ENCODE results near the gene RHOXF2. TPM values are rescaled to one million over a fixed set of nuclear protein-coding genes. Genes with fewer than 3 reads are reported as not detected.
"Not testable (repeated sequence)": the region's sequence is repeated elsewhere in the genome, so short reads cannot be mapped to it uniquely, and the experiment has no call there.

Gene RHOXF2
- polyA plus RNA-seq, 1 donor (not counting 4 experiments of a cell fraction or from before 2014, with no cell fraction given): not detected

- no peaks in the 10 kb centered on the region for H3K27me3 ChIP-seq (ENCODE audit: control insufficient read depth, extremely low read depth, insufficient read depth, low read length)
- dilution Hi-C loops (cut with MboI; ENCODE audit: extremely low pct_ligation_motif_present, low sequenced_read_pairs): no loop called here
- no peak for FAIRE-seq
Observed at GRCh38 chrX:120144178-120144844, 14.1 kb upstream of the RHOXF2 start.

GRCh38 chrX:120145295-120145925 lies 13.0 kb upstream of the RHOXF2 start:
- no peak for TF ChIP-seq EZH2 (IDR thresholded peaks at IDR 0.05; ENCODE audit: low read length)
- TF ChIP-seq, protein P1, sequence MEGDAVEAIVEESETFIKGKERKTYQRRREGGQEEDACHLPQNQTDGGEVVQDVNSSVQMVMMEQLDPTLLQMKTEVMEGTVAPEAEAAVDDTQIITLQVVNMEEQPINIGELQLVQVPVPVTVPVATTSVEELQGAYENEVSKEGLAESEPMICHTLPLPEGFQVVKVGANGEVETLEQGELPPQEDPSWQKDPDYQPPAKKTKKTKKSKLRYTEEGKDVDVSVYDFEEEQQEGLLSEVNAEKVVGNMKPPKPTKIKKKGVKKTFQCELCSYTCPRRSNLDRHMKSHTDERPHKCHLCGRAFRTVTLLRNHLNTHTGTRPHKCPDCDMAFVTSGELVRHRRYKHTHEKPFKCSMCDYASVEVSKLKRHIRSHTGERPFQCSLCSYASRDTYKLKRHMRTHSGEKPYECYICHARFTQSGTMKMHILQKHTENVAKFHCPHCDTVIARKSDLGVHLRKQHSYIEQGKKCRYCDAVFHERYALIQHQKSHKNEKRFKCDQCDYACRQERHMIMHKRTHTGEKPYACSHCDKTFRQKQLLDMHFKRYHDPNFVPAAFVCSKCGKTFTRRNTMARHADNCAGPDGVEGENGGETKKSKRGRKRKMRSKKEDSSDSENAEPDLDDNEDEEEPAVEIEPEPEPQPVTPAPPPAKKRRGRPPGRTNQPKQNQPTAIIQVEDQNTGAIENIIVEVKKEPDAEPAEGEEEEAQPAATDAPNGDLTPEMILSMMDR (optimal IDR thresholded peaks at IDR 0.05 in 1 of 3, IDR thresholded peaks at IDR 0.05 in 1 of 3, conservative IDR thresholded peaks at IDR 0.05 in 1 of 3; ENCODE audit: extremely low read depth in 1 of 3, insufficient read depth in 2 of 3, low read length in 3 of 3): no peak
- no peaks in the 10 kb centered on the region for H3K79me2 ChIP-seq (ENCODE audit: control insufficient read depth, insufficient read depth, low read length)
- H2AFZ ChIP-seq (ENCODE audit: control insufficient read depth, low read length): no peak overlapping the region
- H3K4me3 ChIP-seq (ENCODE audit: control insufficient read depth in 2 of 3, extremely low read depth in 1 of 3, insufficient read depth in 2 of 3, low read depth in 1 of 3, low read length in 3 of 3): no peak overlapping the region
- H3K27me3 ChIP-seq (ENCODE audit: control insufficient read depth, extremely low read depth, insufficient read depth, low read length): no peaks in the 10 kb centered on the region
- FAIRE-seq (no peak), DNase-seq (ENCODE audit: low read depth, low spot score) (no peak)
- no peaks in the 10 kb centered on the region for H4K20me1 ChIP-seq (ENCODE audit: control insufficient read depth, extremely low read depth, insufficient read depth, low read length)
- no peaks in the 10 kb centered on the region for H3K4me1 ChIP-seq (ENCODE audit: control insufficient read depth, extremely low read depth, insufficient read depth, low read length)
- H3K9me1 ChIP-seq (ENCODE audit: control insufficient read depth, extremely low read depth, insufficient read depth, low read length): no peaks in the 10 kb centered on the region
- no peak overlapping the region for H3K9ac ChIP-seq (ENCODE audit: control insufficient read depth, extremely low read depth, insufficient read depth, low read length)
- H3K27ac ChIP-seq (ENCODE audit: control insufficient read depth, insufficient read depth, low read length): no peak overlapping the region
- no peak overlapping the region for H3K4me2 ChIP-seq (ENCODE audit: control insufficient read depth, extremely low read depth, insufficient read depth, low read depth, low read length)
- dilution Hi-C loops (cut with MboI; ENCODE audit: extremely low pct_ligation_motif_present, low sequenced_read_pairs): no loop called here
- H3K9me3 ChIP-seq (ENCODE audit: control insufficient read depth, low read depth, low read length): peaks cover 6% of the 10 kb centered on the region
- no peaks in the 10 kb centered on the region for H3K36me3 ChIP-seq (ENCODE audit: control insufficient read depth in 2 of 2, extremely low read depth in 1 of 2, insufficient read depth in 2 of 2, low read length in 2 of 2)

More at GRCh38 chrX:120144178-120144844, 14.1 kb upstream of the RHOXF2 start:
- no peaks in the 10 kb centered on the region for H3K9me1 ChIP-seq (ENCODE audit: control insufficient read depth, extremely low read depth, insufficient read depth, low read length)
- H3K79me2 ChIP-seq (ENCODE audit: control insufficient read depth, insufficient read depth, low read length): no peaks in the 10 kb centered on the region
- peaks cover 6% of the 10 kb centered on the region for H3K9me3 ChIP-seq (ENCODE audit: control insufficient read depth, low read depth, low read length)
- no peak for DNase-seq (ENCODE audit: low read depth, low spot score)
- no peak for TF ChIP-seq EZH2 (IDR thresholded peaks at IDR 0.05; ENCODE audit: low read length)
- TF ChIP-seq, protein P1 (optimal IDR thresholded peaks at IDR 0.05 in 1 of 3, IDR thresholded peaks at IDR 0.05 in 1 of 3, conservative IDR thresholded peaks at IDR 0.05 in 1 of 3; ENCODE audit: extremely low read depth in 1 of 3, insufficient read depth in 2 of 3, low read length in 3 of 3): no peak
- H4K20me1 ChIP-seq (ENCODE audit: control insufficient read depth, extremely low read depth, insufficient read depth, low read length): no peaks in the 10 kb centered on the region
- H3K9ac ChIP-seq (ENCODE audit: control insufficient read depth, extremely low read depth, insufficient read depth, low read length): no peak overlapping the region
- no peaks in the 10 kb centered on the region for H3K36me3 ChIP-seq (ENCODE audit: control insufficient read depth in 2 of 2, extremely low read depth in 1 of 2, insufficient read depth in 2 of 2, low read length in 2 of 2)
- no peak overlapping the region for H3K27ac ChIP-seq (ENCODE audit: control insufficient read depth, insufficient read depth, low read length)
- no peaks in the 10 kb centered on the region for H3K4me1 ChIP-seq (ENCODE audit: control insufficient read depth, extremely low read depth, insufficient read depth, low read length)
- no peak overlapping the region for H2AFZ ChIP-seq (ENCODE audit: control insufficient read depth, low read length)
- no peak overlapping the region for H3K4me3 ChIP-seq (ENCODE audit: control insufficient read depth in 2 of 3, extremely low read depth in 1 of 3, insufficient read depth in 2 of 3, low read depth in 1 of 3, low read length in 3 of 3)
- no peak overlapping the region for H3K4me2 ChIP-seq (ENCODE audit: control insufficient read depth, extremely low read depth, insufficient read depth, low read depth, low read length)

DNA sequence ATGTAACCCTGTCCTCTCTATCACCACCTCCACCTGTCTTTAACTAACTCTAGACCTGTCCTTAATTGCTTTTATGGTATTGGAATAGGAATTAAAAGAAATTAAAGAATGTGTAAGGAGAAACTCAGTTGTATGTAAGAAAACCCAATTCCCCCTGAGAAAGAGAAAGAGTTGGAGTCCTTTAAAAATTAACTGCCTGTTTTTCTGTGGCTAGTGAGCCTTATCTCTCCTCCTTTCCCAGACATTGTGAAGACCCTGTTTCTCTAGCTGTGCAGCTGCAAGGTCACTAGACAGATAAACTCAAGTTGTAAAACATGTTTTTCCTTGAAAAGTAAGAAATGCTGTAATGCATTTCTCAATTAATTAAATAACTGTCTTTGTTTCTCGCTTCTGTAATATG lies 12.1 kb upstream of the RHOXF2 start:
- H3K79me2 ChIP-seq (ENCODE audit: control insufficient read depth, insufficient read depth, low read length); dilution Hi-C loops (cut with MboI; ENCODE audit: extremely low pct_ligation_motif_present, low sequenced_read_pairs); DNase-seq (ENCODE audit: low read depth, low spot score); H3K27ac ChIP-seq (ENCODE audit: control insufficient read depth, insufficient read depth, low read length); H4K20me1 ChIP-seq (ENCODE audit: control insufficient read depth, extremely low read depth, insufficient read depth, low read length); H3K4me2 ChIP-seq (ENCODE audit: control insufficient read depth, extremely low read depth, insufficient read depth, low read depth, low read length); H3K27me3 ChIP-seq (ENCODE audit: control insufficient read depth, extremely low read depth, insufficient read depth, low read length); H3K4me3 ChIP-seq (ENCODE audit: control insufficient read depth in 2 of 3, extremely low read depth in 1 of 3, insufficient read depth in 2 of 3, low read depth in 1 of 3, low read length in 3 of 3); H3K9me1 ChIP-seq (ENCODE audit: control insufficient read depth, extremely low read depth, insufficient read depth, low read length); H3K4me1 ChIP-seq (ENCODE audit: control insufficient read depth, extremely low read depth, insufficient read depth, low read length); H2AFZ ChIP-seq (ENCODE audit: control insufficient read depth, low read length); FAIRE-seq; H3K9ac ChIP-seq (ENCODE audit: control insufficient read depth, extremely low read depth, insufficient read depth, low read length); H3K9me3 ChIP-seq (ENCODE audit: control insufficient read depth, low read depth, low read length); H3K36me3 ChIP-seq (ENCODE audit: control insufficient read depth in 2 of 2, extremely low read depth in 1 of 2, insufficient read depth in 2 of 2, low read length in 2 of 2): not testable (repeated sequence)
